Pons (tissue), 1 donor: Measurements from ENCODE around the gene ATP10D.
"Not testable (repeated sequence)": the region's sequence is repeated elsewhere in the genome, so short reads cannot be mapped to it uniquely, and the experiment has no call there.

Experiments
- DNase-seq: peaks from one replicate; pipeline ENCODE4 v3.0.0-alpha.2; 2016; ENCODE audit warnings: low spot score

ATP10D gene

GRCh38 chr4:47488706-47489105 lies 3.6 kb downstream of the ATP10D start:
- DNase-seq, result no peak

- peak; percentile 29 for DNase-seq
These were observed 5.5 kb downstream of the ATP10D start for GRCh38 chr4:47490550-47490949.

GRCh38 chr4:47493238-47494123 lies 8.4 kb downstream of the ATP10D start:
- no peak for DNase-seq

DNA sequence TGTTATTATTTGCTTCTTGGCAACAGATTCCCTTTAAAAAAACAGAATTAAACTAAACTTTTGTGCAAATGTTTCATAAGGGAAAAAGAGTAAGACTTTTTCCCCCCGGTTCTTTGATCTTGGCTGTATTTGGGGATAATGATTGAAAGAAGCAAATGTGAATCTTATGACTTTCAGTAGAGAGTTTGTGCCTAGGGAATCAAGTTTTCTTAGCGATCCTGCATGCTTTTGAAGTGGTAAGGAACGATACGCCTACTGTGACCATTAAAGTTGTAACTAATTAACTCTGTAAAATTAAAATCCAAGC lies 9.0 kb downstream of the ATP10D start:
- no peak for DNase-seq

DNA sequence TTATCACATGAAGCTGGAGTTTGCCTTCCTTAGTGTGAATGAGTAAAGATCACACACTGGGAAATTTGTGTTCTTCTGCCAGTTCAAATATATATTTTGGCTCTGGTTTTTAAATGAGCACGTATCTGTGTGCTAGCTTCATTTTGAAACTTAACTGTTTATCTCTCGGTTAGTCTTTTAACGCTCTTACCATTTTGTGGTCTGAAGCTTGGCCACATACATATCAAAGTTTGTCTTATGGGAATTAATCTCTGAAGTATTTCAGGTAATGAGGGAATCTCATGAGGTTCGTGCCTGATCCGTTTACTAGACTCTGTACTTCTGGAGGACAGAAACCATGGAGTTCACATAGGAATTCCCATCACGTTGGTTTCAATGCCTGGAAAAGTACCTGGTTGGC lies 13.8 kb downstream of the ATP10D start:
- no peak for DNase-seq

DNA sequence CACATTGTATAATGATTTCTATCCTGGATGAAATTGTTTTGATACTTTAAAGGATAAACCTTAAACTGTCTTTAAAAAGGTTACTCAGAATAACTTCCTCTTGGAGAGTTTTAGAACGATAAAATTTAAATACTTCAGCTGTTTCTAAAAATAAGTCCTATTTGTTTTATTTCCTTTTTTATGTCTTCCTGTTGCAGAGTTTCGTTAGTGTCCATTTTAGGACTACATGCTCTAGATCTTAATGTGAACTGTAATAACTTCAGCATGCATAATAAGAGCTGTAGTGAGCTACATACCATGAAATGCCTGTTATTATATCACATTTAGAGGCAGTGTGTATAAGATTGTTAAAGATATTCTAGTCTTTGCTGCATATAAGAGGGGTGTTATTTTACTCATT lies 14.6 kb downstream of the ATP10D start:
- peak; percentile 37 for DNase-seq

DNA sequence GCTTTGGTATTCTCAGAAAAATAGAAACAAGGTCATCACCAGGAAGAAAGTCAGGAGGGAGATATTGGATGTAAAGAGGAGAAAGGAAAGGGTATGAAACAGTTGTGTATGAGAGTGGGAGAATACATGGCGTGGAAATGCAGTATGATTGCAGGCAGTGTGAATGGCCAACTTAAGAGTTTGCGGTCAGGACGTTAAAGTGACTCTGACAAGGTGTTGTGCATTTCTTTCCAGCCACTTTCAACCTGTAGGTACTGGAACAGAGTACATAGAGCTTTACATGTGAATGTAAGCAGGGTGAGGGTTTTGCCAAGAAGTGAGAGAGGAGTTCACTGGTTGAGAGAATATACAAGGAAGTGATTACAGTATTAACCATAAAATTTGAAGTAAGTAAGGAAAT lies 15.7 kb downstream of the ATP10D start:
- no peak for DNase-seq

GRCh38 chr4:47505147-47505546 lies 20.1 kb downstream of the ATP10D start:
- no peak for DNase-seq

GRCh38 chr4:47505666-47506065 lies 20.6 kb downstream of the ATP10D start:
- no peak for DNase-seq

DNA sequence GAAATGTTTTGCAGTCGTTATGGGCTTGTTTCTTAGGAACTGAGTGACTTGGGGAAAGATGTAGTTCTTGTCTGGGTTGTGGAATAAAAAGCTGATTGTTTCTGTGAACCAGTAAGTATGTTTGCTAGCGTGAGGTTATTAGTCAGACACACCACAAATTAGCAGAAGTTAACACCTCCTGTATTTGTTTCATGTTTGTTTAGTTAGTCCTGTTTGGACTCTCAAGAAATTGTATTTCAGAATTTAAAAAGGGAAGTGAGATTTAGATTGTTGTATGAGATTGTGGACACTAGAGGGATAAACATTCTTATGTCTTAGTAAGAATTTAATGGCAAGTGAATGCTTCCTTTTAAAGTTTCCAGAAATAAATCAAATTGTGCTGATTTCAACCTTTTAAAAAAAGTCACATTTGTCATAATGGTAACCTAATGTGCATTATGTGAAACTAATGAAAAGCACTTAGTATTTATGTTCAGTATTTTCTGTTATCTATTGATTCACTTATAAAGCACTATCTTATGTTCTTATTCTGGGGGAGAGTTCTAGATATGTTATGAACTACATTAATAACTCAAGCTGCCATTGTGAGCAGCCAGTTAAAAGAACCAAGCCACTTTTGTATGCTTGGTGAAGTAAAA lies 25.6 kb downstream of the ATP10D start:
- DNase-seq, result peak; percentile 36

DNA sequence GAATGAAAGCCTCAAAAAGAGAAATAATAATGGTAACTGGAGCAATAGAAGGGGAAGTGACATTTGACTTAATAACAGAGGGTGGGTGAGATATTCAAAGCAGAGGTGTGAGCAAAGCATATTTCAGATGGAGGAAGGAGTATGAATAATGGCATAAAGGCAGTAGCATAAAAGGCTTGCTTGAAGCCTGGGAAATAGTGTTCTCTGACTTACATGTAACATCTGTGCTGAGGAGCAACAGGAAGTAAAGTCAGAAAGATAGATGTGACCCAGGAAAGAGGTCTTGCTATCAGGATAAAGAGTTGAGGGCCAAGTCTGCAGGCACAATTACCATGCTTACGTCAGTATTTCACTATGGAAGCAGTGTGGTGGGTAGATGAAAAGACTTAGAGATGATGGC lies 28.4 kb downstream of the ATP10D start:
- no peak for DNase-seq

DNA sequence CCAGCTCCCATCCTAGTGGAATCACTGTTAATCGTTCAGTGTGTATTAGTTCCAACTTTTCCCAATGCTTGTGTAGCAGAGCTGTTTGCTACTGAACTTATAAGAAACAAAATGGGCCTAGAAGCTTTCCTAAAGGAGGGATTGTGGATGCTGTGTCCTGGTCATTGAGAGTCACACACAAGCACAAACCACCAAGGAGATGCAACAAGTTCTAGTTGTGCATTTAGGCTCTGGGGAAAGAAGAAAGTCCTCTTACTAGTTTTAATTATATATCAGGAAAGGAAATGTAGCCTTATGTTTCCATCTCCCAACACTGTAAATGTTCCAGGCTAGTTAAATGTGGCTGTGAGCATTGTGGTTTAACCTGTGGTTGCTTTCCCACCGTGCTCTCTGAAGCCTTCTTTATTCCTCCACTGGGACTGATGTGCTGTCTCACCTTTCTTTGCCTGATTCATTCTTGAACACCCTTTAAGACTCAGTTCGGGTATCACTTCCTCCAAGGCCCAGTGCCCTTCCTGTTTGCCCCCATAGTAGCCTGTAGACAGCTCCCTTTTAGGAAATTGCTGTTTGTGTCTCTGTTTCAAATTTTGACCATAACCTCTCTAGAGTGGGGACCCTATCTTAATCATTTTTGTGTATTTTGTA lies 34.3 kb downstream of the ATP10D start:
- DNase-seq, result no peak

- no peak for DNase-seq
These were observed 40.2 kb downstream of the ATP10D start for GRCh38 chr4:47525154-47525819.

DNA sequence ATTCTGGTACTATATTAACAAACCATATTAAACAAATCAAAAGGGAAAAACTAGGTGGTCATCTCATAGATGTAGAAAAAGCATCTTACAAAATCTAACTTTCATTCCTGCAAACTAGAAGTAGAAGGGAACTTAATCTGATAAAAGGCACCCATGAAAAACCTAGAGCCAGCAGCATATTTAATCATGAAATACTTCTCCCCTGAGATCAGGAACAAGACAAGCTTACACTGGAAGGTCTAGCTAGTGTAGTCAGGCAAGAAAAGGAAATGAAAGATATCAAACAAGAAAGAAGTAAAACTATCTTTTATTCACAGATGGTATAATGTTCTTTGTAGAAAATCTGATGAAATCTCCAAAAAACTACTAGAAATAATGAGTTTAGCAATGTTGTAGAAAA lies 41.2 kb downstream of the ATP10D start:
- DNase-seq, result no peak

GRCh38 chr4:47528646-47529045 lies 43.6 kb downstream of the ATP10D start:
- DNase-seq, result not testable (repeated sequence)

- DNase-seq, result no peak
These were observed 45.7 kb downstream of the ATP10D start for GRCh38 chr4:47530801-47531200.

DNA sequence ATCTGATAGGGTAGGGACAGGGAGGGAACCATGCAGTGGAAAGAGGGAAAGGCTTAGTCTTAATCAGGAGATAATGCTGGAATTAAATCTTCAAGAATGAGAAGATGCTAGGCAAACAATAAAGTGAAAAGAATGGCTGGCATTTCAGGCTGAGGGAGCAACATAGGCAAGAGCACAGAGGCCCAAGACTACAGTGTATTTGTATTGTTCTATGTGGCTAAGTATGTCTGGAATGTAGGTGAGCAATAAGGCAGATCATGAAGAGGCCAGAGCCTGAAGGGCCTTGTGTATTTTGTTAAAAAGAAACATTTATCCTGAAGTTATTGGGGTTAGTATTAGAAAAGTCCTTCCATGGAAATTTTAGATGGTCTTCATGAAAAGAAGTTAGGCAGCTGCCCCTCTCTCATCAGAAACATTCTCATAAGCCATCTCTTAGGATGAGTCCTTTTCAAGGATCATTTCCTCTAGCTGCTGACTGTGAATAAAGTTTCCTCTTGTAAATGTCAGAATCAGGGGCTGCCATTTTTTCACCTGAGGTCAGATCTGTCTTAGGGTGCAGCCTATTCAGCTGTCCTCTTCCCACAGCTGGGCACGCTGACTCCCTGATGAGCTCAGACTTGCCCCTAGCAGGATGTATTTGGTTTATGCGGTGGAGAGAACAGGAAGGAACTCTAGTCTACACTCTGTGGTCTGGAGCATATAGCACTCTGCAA lies 46.3 kb downstream of the ATP10D start:
- DNase-seq, result peak; percentile 51

- DNase-seq, result no peak
These were observed 46.9 kb downstream of the ATP10D start for GRCh38 chr4:47531954-47532321.

- no peak for DNase-seq
These were observed 47.6 kb downstream of the ATP10D start for GRCh38 chr4:47532658-47533057.

GRCh38 chr4:47533689-47534347 lies 48.7 kb downstream of the ATP10D start:
- no peak for DNase-seq

DNA sequence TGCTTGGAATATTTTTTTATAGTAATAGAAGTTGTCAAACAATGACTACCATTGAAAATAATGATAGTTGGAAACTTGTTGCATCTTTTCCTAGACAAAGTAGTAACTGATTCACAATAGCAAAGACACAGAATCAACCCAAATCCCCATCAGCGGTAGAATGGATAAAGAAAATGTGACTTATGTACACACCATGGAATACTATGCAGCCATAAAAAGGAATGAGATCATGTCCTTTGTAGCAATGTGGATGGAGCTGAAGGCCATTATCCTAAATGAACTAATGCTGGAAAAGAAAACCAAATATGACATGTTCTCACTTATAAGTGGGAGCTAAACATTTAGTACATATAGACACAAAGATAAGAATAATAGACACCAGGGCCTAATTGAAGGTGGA lies 49.7 kb downstream of the ATP10D start:
- no peak for DNase-seq
